Spleen (tissue), 7 donors: ENCODE data around the gene RAB3A.
"Not testable (repeated sequence)": the region's sequence is repeated elsewhere in the genome, so short reads cannot be mapped to it uniquely, and the experiment has no call there.

ENCODE experiments used
- CTCF ChIP-seq, 11 experiments: fragments of 200-600 bp in 7 of 11; fragments of 450-650 bp in 4 of 11; sonication (generic) in 4 of 11; IDR thresholded peaks in 8 of 11; conservative IDR thresholded peaks in 3 of 11; 1 replicate in 7 of 11; 2 replicates in 4 of 11; pipeline versions ENCODE4 v1.4.0 to v1.8.0; 2016 to 2021; ENCODE audit warnings: antibody characterized with exemption in 11 of 11, inconsistent platforms in 4 of 11, mild to moderate bottlenecking in 1 of 11
- POLR2A ChIP-seq, 3 donors: fragments of 450-650 bp; IDR thresholded peaks; one replicate each; pipeline ENCODE4 v1.5.1; 2017; ENCODE audit warnings: antibody characterized with exemption in 3 of 3, mild to moderate bottlenecking in 1 of 3
- POLR2AphosphoS5 ChIP-seq, 3 donors: sonication (generic); formaldehyde crosslinking; IDR thresholded peaks; one replicate each; pipeline ENCODE4 v1.5.1; 2017; ENCODE audit warnings: antibody characterized with exemption in 3 of 3
- donor health status: DM: no; HTN: no; CAD: no; lungs with moderate emphysema.
- donor health status: DM: no; HTN: no; CAD: no.
- donor health status: DM: no; HTN: no; CAD: no.

DNA sequence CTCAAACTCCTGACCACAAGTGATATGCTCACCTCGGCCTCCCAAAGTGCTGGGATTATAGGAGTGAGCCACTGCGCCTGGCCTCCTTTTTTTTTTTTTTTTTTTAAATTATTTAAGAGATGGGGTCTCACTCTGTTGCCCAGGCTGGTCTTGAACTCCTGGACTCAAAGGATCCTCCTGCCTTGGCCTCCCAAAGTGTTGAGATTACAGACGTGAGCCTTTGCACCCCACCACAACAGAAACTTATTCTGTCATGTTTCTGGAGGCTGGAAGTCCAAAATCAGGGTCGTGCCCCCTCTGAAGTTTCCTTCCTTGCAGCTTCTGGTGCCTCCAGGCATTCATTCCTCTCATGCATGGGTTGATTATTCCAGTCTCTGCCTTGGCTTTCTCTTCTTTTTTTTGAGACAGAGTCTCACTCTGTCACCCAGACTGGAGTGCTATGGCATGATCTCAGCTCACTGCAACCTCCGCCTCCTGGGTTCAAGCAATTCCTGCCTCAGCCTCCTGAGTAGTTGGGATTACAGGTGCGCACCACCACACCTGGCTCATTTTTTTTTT, 44.7 kb downstream of the RAB3A start:
- not testable (repeated sequence) for TF ChIP-seq CTCF (IDR thresholded peaks at IDR 0.05 in 8 of 11, conservative IDR thresholded peaks at IDR 0.05 in 3 of 11); POLR2AphosphoS5 (IDR thresholded peaks at IDR 0.05); POLR2A (IDR thresholded peaks at IDR 0.05)
